Astrocyte (in vitro differentiated cells and primary cell): ENCODE results near the gene FAM217A.

Experiments
- EZH2 ChIP-seq: IDR thresholded peaks from 2 replicates; pipeline ENCODE4 v1.6.1; 2012; ENCODE audit warnings: mild to moderate bottlenecking, low read length, inconsistent platforms; ENCODE audit not compliant: insufficient read depth
- TF ChIP-seq, protein P1 (sequence below): IDR thresholded peaks from 2 replicates; pipeline ENCODE4 v1.5.1; 2011; ENCODE audit warnings: low read depth, mild to moderate bottlenecking, inconsistent platforms, low read length, moderate library complexity; ENCODE audit not compliant: insufficient read depth

DNA sequence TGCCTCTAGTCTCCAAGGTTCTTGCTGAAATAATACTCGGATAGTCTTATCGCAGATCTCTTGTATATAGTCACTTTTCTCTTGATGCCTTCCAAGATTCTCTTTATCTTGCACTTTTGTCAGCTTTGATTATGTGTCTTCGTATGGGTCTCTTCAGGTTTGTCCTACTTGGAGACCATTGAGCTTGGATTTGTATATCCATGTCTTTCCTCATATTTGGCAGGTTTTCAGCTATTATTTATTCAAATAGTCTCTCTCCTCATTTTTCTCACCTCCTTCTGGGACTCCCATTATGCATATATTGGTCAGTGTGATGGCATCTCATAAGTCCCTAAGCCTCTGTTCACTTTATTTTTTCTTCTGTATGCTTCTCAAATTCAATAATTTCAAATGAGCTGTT is 33.4 kb upstream of the FAM217A start:
- no peak for TF ChIP-seq EZH2
- TF ChIP-seq, protein P1, sequence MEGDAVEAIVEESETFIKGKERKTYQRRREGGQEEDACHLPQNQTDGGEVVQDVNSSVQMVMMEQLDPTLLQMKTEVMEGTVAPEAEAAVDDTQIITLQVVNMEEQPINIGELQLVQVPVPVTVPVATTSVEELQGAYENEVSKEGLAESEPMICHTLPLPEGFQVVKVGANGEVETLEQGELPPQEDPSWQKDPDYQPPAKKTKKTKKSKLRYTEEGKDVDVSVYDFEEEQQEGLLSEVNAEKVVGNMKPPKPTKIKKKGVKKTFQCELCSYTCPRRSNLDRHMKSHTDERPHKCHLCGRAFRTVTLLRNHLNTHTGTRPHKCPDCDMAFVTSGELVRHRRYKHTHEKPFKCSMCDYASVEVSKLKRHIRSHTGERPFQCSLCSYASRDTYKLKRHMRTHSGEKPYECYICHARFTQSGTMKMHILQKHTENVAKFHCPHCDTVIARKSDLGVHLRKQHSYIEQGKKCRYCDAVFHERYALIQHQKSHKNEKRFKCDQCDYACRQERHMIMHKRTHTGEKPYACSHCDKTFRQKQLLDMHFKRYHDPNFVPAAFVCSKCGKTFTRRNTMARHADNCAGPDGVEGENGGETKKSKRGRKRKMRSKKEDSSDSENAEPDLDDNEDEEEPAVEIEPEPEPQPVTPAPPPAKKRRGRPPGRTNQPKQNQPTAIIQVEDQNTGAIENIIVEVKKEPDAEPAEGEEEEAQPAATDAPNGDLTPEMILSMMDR, result no peak
